Testis (tissue), 2 donors: ENCODE results near the gene PRAMEF1.

ENCODE experiments used
- POLR2A ChIP-seq: fragments of 450-650 bp; IDR thresholded peaks from one replicate; pipeline ENCODE4 v1.6.1; 2017; ENCODE audit warnings: antibody characterized with exemption, mild to moderate bottlenecking, moderate library complexity
- TF ChIP-seq, protein P1 (sequence below), 3 experiments: fragments of 450-650 bp in 2 of 3; fragments of 200-600 bp in 1 of 3; sonication (generic) in 1 of 3; IDR thresholded peaks; one replicate each; pipeline ENCODE4 v1.5.1; 2016 to 2019; ENCODE audit warnings: antibody characterized with exemption in 3 of 3, mild to moderate bottlenecking in 2 of 3, moderate library complexity in 1 of 3

DNA sequence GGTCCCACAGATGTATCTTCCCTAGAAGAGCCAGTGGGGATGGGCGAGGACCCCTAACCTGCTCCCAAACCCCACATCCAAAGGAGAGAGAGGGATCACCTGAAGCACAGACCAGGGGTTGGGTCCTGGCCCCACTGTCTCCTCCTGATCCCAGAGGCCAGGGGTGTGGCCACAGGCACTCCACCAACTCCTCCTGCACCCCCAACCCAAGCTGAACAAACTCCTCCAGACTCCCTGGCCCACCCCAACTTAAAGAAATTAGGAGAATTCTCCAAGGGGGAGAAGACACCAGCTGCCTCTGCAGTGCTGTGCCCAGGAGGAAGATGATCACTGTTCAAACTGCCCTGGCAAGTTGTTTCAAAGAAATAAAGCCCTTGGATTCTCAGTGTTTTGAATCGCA, 22.2 kb upstream of the PRAMEF1 start:
- TF ChIP-seq POLR2A = no peak
- TF ChIP-seq, protein P1, sequence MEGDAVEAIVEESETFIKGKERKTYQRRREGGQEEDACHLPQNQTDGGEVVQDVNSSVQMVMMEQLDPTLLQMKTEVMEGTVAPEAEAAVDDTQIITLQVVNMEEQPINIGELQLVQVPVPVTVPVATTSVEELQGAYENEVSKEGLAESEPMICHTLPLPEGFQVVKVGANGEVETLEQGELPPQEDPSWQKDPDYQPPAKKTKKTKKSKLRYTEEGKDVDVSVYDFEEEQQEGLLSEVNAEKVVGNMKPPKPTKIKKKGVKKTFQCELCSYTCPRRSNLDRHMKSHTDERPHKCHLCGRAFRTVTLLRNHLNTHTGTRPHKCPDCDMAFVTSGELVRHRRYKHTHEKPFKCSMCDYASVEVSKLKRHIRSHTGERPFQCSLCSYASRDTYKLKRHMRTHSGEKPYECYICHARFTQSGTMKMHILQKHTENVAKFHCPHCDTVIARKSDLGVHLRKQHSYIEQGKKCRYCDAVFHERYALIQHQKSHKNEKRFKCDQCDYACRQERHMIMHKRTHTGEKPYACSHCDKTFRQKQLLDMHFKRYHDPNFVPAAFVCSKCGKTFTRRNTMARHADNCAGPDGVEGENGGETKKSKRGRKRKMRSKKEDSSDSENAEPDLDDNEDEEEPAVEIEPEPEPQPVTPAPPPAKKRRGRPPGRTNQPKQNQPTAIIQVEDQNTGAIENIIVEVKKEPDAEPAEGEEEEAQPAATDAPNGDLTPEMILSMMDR (IDR thresholded peaks at IDR 0.05) = no peak
